ENCODE measurements around the gene MAN1C1.

The MAN1C1 gene

GRCh38 chr1:25608488-25609178 is 8.0 kb upstream of the MAN1C1 start:
- Histone ChIP-seq H3K4me1 (ENCODE audit: low read length) (peaks cover 4% of the 10 kb centered on the region; the same call in 1 of the 2 replicates), H3K36me3 (replicated peaks; ENCODE audit: low read depth, low read length) (no peaks in the 10 kb centered on the region), H2AFZ (ENCODE audit: low read depth, low read length) (no peak overlapping the region), H3K79me2 (ENCODE audit: low read length) (no peaks in the 10 kb centered on the region), H4K20me1 (ENCODE audit: insufficient read depth, low read length) (no peaks in the 10 kb centered on the region; the same call in 1 of the 2 replicates), H3K4me3 (ENCODE audit: low read length) (peak overlapping the region; percentile 66), H3K27me3 (ENCODE audit: low read depth, low read length) (peaks cover 68% of the 10 kb centered on the region), H3K9ac (ENCODE audit: low read length) (no peak overlapping the region), H3K4me2 (ENCODE audit: low read length) (peak overlapping the region; percentile 77), H3K27ac (ENCODE audit: low read length) (no peak overlapping the region), H3K9me3 (ENCODE audit: insufficient read depth, low read length) (no peaks in the 10 kb centered on the region)
- TF ChIP-seq EZH2phosphoT487 (IDR thresholded peaks at IDR 0.05; ENCODE audit: low read depth): no peak
- peak; percentile 24; the same call in 1 of the 2 replicates for TF ChIP-seq CTCF (IDR thresholded peaks at IDR 0.05; ENCODE audit: low read depth, low read length)

- TF ChIP-seq EZH2phosphoT487 (IDR thresholded peaks at IDR 0.05; ENCODE audit: low read depth) (no peak), CTCF (IDR thresholded peaks at IDR 0.05; ENCODE audit: low read depth, low read length) (no peak)
- no peaks in the 10 kb centered on the region for H3K79me2 ChIP-seq (ENCODE audit: low read length)
- H3K27ac ChIP-seq (ENCODE audit: low read length): no peak overlapping the region
- H4K20me1 ChIP-seq (ENCODE audit: insufficient read depth, low read length): no peaks in the 10 kb centered on the region; the same call in 1 of the 2 replicates
- H3K4me1 ChIP-seq (ENCODE audit: low read length): peaks cover 12% of the 10 kb centered on the region
- no peaks in the 10 kb centered on the region for H3K9me3 ChIP-seq (ENCODE audit: insufficient read depth, low read length)
- no peak overlapping the region for H3K9ac ChIP-seq (ENCODE audit: low read length)
- H3K36me3 ChIP-seq (replicated peaks; ENCODE audit: low read depth, low read length): no peaks in the 10 kb centered on the region
- H2AFZ ChIP-seq (ENCODE audit: low read depth, low read length): no peak overlapping the region
- no peak overlapping the region for H3K4me2 ChIP-seq (ENCODE audit: low read length)
- peaks cover 76% of the 10 kb centered on the region for H3K27me3 ChIP-seq (ENCODE audit: low read depth, low read length)
- H3K4me3 ChIP-seq (ENCODE audit: low read length): no peak overlapping the region
Observed at GRCh38 chr1:25609921-25610320, 6.7 kb upstream of the MAN1C1 start.

- Histone ChIP-seq H2AFZ (ENCODE audit: low read depth, low read length) (no peak overlapping the region), H3K4me3 (ENCODE audit: low read length) (peak overlapping the region; percentile 54), H3K79me2 (ENCODE audit: low read length) (no peaks in the 10 kb centered on the region), H3K9ac (ENCODE audit: low read length) (no peak overlapping the region), H3K9me3 (ENCODE audit: insufficient read depth, low read length) (no peaks in the 10 kb centered on the region), H3K4me2 (ENCODE audit: low read length) (peak overlapping the region; percentile 51), H3K27me3 (ENCODE audit: low read depth, low read length) (peaks cover 74% of the 10 kb centered on the region), H4K20me1 (ENCODE audit: insufficient read depth, low read length) (no peaks in the 10 kb centered on the region; the same call in 1 of the 2 replicates), H3K4me1 (ENCODE audit: low read length) (peaks cover 23% of the 10 kb centered on the region), H3K36me3 (replicated peaks; ENCODE audit: low read depth, low read length) (no peaks in the 10 kb centered on the region), H3K27ac (ENCODE audit: low read length) (no peak overlapping the region)
- TF ChIP-seq CTCF (IDR thresholded peaks at IDR 0.05; ENCODE audit: low read depth, low read length) (peak; percentile 24; the same call in 1 of the 2 replicates), EZH2phosphoT487 (IDR thresholded peaks at IDR 0.05; ENCODE audit: low read depth) (peak; percentile 30; the same call in 1 of the 2 replicates)
Observed at GRCh38 chr1:25610822-25611630, 5.6 kb upstream of the MAN1C1 start.

GRCh38 chr1:25611843-25612242 is 4.7 kb upstream of the MAN1C1 start:
- Histone ChIP-seq H3K4me2 (ENCODE audit: low read length) (no peak overlapping the region), H3K4me1 (ENCODE audit: low read length) (peaks cover 23% of the 10 kb centered on the region), H3K9me3 (ENCODE audit: insufficient read depth, low read length) (no peaks in the 10 kb centered on the region), H3K27me3 (ENCODE audit: low read depth, low read length) (peaks cover 66% of the 10 kb centered on the region), H2AFZ (ENCODE audit: low read depth, low read length) (no peak overlapping the region), H3K79me2 (ENCODE audit: low read length) (no peaks in the 10 kb centered on the region), H3K9ac (ENCODE audit: low read length) (no peak overlapping the region), H3K4me3 (ENCODE audit: low read length) (no peak overlapping the region), H3K36me3 (replicated peaks; ENCODE audit: low read depth, low read length) (no peaks in the 10 kb centered on the region), H4K20me1 (ENCODE audit: insufficient read depth, low read length) (no peaks in the 10 kb centered on the region; the same call in 1 of the 2 replicates), H3K27ac (ENCODE audit: low read length) (no peak overlapping the region)
- TF ChIP-seq CTCF (IDR thresholded peaks at IDR 0.05; ENCODE audit: low read depth, low read length) (no peak), EZH2phosphoT487 (IDR thresholded peaks at IDR 0.05; ENCODE audit: low read depth) (no peak)

Data from OCI-LY3 (cell line).